ENCODE data around the gene PLGRKT.
"Not testable (repeated sequence)": the region's sequence is repeated elsewhere in the genome, so short reads cannot be mapped to it uniquely, and the experiment has no call there.

Gene PLGRKT

GRCh38 chr9:5437254-5438216 lies at the start of gene PLGRKT:
Gene PLGRKT, minus strand, starts transcription at chr9:5437925. Its CDS starts 5,948 bp downstream, at chr9:5431977.
- DNase-seq, result peak; percentile 87

GRCh38 chr9:5486988-5487387 lies 49.3 kb upstream of the PLGRKT start:
- DNase-seq, result no peak

GRCh38 chr9:5485378-5486085 lies 47.8 kb upstream of the PLGRKT start:
- DNase-seq, result no peak

GRCh38 chr9:5483306-5483705 lies 45.6 kb upstream of the PLGRKT start:
- no peak for DNase-seq

- DNase-seq, result no peak
Measured at GRCh38 chr9:5482194-5482593, 44.5 kb upstream of the PLGRKT start.

- no peak for DNase-seq
Measured at GRCh38 chr9:5481322-5482040, 43.8 kb upstream of the PLGRKT start.

GRCh38 chr9:5480919-5481318 lies 43.2 kb upstream of the PLGRKT start:
- DNase-seq, result no peak

GRCh38 chr9:5479994-5480694 lies 42.4 kb upstream of the PLGRKT start:
- DNase-seq, result no peak

GRCh38 chr9:5478206-5478605 lies 40.5 kb upstream of the PLGRKT start:
- DNase-seq, result no peak

GRCh38 chr9:5475611-5476010 lies 37.9 kb upstream of the PLGRKT start:
- DNase-seq, result not testable (repeated sequence)

GRCh38 chr9:5470816-5471215 lies 33.1 kb upstream of the PLGRKT start:
- DNase-seq, result no peak

GRCh38 chr9:5470122-5470521 lies 32.4 kb upstream of the PLGRKT start:
- no peak for DNase-seq

GRCh38 chr9:5468850-5469249 lies 31.1 kb upstream of the PLGRKT start:
- no peak for DNase-seq

GRCh38 chr9:5466766-5467165 lies 29.0 kb upstream of the PLGRKT start:
- DNase-seq, result no peak

- DNase-seq, result no peak
Measured at GRCh38 chr9:5466005-5466404, 28.3 kb upstream of the PLGRKT start.

GRCh38 chr9:5464831-5465330 lies 27.2 kb upstream of the PLGRKT start:
- DNase-seq, result not testable (repeated sequence)

GRCh38 chr9:5460157-5460556 lies 22.4 kb upstream of the PLGRKT start:
- DNase-seq, result no peak

- DNase-seq, result no peak
Measured at GRCh38 chr9:5459289-5459829, 21.6 kb upstream of the PLGRKT start.

- no peak for DNase-seq
Measured at GRCh38 chr9:5455181-5455580, 17.5 kb upstream of the PLGRKT start.

- DNase-seq, result no peak
Measured at GRCh38 chr9:5453673-5454072, 15.9 kb upstream of the PLGRKT start.

GRCh38 chr9:5453004-5453403 lies 15.3 kb upstream of the PLGRKT start:
- no peak for DNase-seq

GRCh38 chr9:5452286-5452609 lies 14.5 kb upstream of the PLGRKT start:
- no peak for DNase-seq
